Body of pancreas (tissue), 4 donors: ENCODE data around the gene WRAP73.

Source experiments
- POLR2A ChIP-seq, 3 donors: fragments of 450-650 bp; IDR thresholded peaks; one replicate each; pipeline ENCODE4 v1.6.1; 2016; ENCODE audit warnings: antibody characterized with exemption in 3 of 3, mild to moderate bottlenecking in 2 of 3
- TF ChIP-seq, protein P1 (sequence below), 7 experiments: fragments of 450-650 bp in 4 of 7; fragments of 200-600 bp in 3 of 7; sonication (generic) in 3 of 7; IDR thresholded peaks; one replicate each; pipeline ENCODE4 v1.5.1; 2016 to 2019; ENCODE audit warnings: antibody characterized with exemption in 7 of 7

DNA sequence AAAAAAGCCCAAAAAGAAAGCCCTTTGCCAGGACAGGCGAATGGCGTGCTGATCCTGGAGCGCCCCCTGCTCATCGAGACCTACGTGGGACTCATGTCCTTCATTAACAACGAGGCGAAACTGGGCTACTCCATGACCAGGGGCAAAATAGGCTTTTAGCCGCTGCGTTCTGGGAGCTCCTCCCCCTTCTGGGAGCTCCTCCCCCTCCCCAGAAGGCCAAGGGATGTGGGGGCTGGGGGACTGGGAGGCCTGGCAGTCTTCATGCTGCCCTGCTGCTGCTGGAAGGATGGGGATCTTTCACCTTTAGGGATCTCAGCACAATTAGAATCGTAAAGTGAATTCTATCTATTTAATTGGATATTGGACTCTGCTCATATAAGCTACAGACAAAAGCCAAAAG lies 21.5 kb downstream of the WRAP73 start:
- TF ChIP-seq, protein P1, sequence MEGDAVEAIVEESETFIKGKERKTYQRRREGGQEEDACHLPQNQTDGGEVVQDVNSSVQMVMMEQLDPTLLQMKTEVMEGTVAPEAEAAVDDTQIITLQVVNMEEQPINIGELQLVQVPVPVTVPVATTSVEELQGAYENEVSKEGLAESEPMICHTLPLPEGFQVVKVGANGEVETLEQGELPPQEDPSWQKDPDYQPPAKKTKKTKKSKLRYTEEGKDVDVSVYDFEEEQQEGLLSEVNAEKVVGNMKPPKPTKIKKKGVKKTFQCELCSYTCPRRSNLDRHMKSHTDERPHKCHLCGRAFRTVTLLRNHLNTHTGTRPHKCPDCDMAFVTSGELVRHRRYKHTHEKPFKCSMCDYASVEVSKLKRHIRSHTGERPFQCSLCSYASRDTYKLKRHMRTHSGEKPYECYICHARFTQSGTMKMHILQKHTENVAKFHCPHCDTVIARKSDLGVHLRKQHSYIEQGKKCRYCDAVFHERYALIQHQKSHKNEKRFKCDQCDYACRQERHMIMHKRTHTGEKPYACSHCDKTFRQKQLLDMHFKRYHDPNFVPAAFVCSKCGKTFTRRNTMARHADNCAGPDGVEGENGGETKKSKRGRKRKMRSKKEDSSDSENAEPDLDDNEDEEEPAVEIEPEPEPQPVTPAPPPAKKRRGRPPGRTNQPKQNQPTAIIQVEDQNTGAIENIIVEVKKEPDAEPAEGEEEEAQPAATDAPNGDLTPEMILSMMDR (IDR thresholded peaks at IDR 0.05), result no peak
- TF ChIP-seq POLR2A (IDR thresholded peaks at IDR 0.05), result no peak
